NCI-H748 (cell line): ENCODE measurements around the gene RNU11.
"Not testable (repeated sequence)": the region's sequence is repeated elsewhere in the genome, so short reads cannot be mapped to it uniquely, and the experiment has no call there.

Experiments
- DNase-seq: peaks from one replicate; lab custom pipeline; 2025; ENCODE audit not compliant: unreplicated experiment; lab: John Stamatoyannopoulos, UW

Gene RNU11

GRCh38 chr1:28648474-28649198, at the start of gene RNU11:
TSS of gene RNU11 (plus strand) at chr1:28648600.
- peak; percentile 97 for DNase-seq

GRCh38 chr1:28601696-28602095, 46.7 kb upstream of the RNU11 start:
- DNase-seq = no peak

- DNase-seq = peak; percentile 49
Measured at GRCh38 chr1:28602536-28603439, 45.6 kb upstream of the RNU11 start.

- DNase-seq = no peak
Measured at GRCh38 chr1:28604411-28604810, 44.0 kb upstream of the RNU11 start.

GRCh38 chr1:28604962-28605361, 43.4 kb upstream of the RNU11 start:
- no peak for DNase-seq

GRCh38 chr1:28606771-28607170, 41.6 kb upstream of the RNU11 start:
- no peak for DNase-seq

- no peak for DNase-seq
Measured at GRCh38 chr1:28613175-28613574, 35.2 kb upstream of the RNU11 start.

GRCh38 chr1:28631713-28632112, 16.7 kb upstream of the RNU11 start:
- no peak for DNase-seq

- DNase-seq = no peak
Measured at GRCh38 chr1:28632560-28632959, 15.8 kb upstream of the RNU11 start.

- no peak for DNase-seq
Measured at GRCh38 chr1:28640766-28641165, 7.6 kb upstream of the RNU11 start.

GRCh38 chr1:28642056-28642846, 6.1 kb upstream of the RNU11 start:
- peak; percentile 34 for DNase-seq

GRCh38 chr1:28642847-28643635, 5.4 kb upstream of the RNU11 start, which contains the start of gene TAF12:
TSS of gene TAF12 (minus strand) at chr1:28643067. CDS start at chr1:28622081, 20,986 bp downstream.
- peak; percentile 93 for DNase-seq

GRCh38 chr1:28644494-28644893, 3.9 kb upstream of the RNU11 start:
- DNase-seq = no peak

GRCh38 chr1:28645406-28645805, 3.0 kb upstream of the RNU11 start:
- DNase-seq = not testable (repeated sequence)

GRCh38 chr1:28646040-28646439, 2.4 kb upstream of the RNU11 start:
- DNase-seq = no peak

- peak; percentile 88 for DNase-seq
Measured at GRCh38 chr1:28648008-28648473, 359 bp upstream of the RNU11 start.

- DNase-seq = not testable (repeated sequence)
Measured at GRCh38 chr1:28653063-28653462, 4.7 kb downstream of the RNU11 start.

- DNase-seq = peak; percentile 26
Measured at GRCh38 chr1:28653870-28654269, 5.5 kb downstream of the RNU11 start.

- not testable (repeated sequence) for DNase-seq
Measured at GRCh38 chr1:28655448-28656311, 7.3 kb downstream of the RNU11 start.
